AG04449 (cell line): ENCODE data around the gene EXOC6B.

Experiments used
- CTCF ChIA-PET: fragments of 350-600 bp; formaldehyde crosslinking; extraction: SDS; loops from one replicate; lab custom pipeline; 2021; ENCODE audit warnings: antibody characterized with exemption; lab: Yijun Ruan, JAX
- POLR2A ChIA-PET: fragments of 400-600, 350-600 bp; formaldehyde crosslinking; extraction: SDS; loops from one replicate; lab custom pipeline; 2020; ENCODE audit warnings: antibody characterized with exemption, inconsistent platforms; lab: Yijun Ruan, JAX
- DNase-seq: peaks from one replicate; pipeline ENCODE4 v3.0.0-alpha.2; 2010; ENCODE audit warnings: low read depth, low spot score
- H3K4me3 ChIP-seq: 2 replicates; pipeline ENCODE4 v1.5.1; 2011; ENCODE audit warnings: low read depth, mild to moderate bottlenecking, control low read depth, low read length
- CTCF ChIP-seq: IDR thresholded peaks from one replicate; pipeline ENCODE4 v1.5.1; 2011; ENCODE audit warnings: mild to moderate bottlenecking, moderate library complexity, low read length, control low read depth, inconsistent platforms; ENCODE audit not compliant: insufficient read depth; ENCODE audit errors: missing control alignments

The EXOC6B gene

GRCh38 chr2:72738096-72738495, 87.7 kb downstream of the EXOC6B start:
- CTCF ChIA-PET, result interaction anchor here (1.7 kb wide), 1 partner anchor 10 kb away, joined by 3 read pairs; no protein-coding TSS in a partner anchor
- DNase-seq, result no peak
- POLR2A ChIA-PET, result no interaction called here
- no peak overlapping the region for H3K4me3 ChIP-seq
- TF ChIP-seq CTCF, result no peak

GRCh38 chr2:72734432-72734831, 91.4 kb downstream of the EXOC6B start:
- CTCF ChIA-PET, result interaction anchor here (0.8 to 3.9 kb wide), 3 partner anchors 11 to 125 kb away, joined by 3 to 30 read pairs (median 3); no protein-coding TSS in a partner anchor
- DNase-seq, result no peak
- TF ChIP-seq CTCF, result no peak
- POLR2A ChIA-PET, result no interaction called here
- no peak overlapping the region for H3K4me3 ChIP-seq

GRCh38 chr2:72731116-72731515, 94.7 kb downstream of the EXOC6B start:
- no peak overlapping the region for H3K4me3 ChIP-seq
- ChIA-PET POLR2A (no interaction called here), CTCF (interaction anchor here (1.0 to 2.5 kb wide), 2 partner anchors 14 kb away, joined by 3 to 10 read pairs; no protein-coding TSS in a partner anchor)
- no peak for TF ChIP-seq CTCF
- no peak for DNase-seq

- no peak overlapping the region for H3K4me3 ChIP-seq
- POLR2A ChIA-PET, result no interaction called here
- DNase-seq, result no peak
- no peak for TF ChIP-seq CTCF
- CTCF ChIA-PET, result no interaction called here
These were observed 98.5 kb downstream of the EXOC6B start for GRCh38 chr2:72727356-72727755.

GRCh38 chr2:72723769-72724370, 102.0 kb downstream of the EXOC6B start:
- CTCF ChIA-PET, result interaction anchor here (0.8 to 1.3 kb wide), 4 partner anchors 10 to 139 kb away, joined by 3 read pairs; no protein-coding TSS in a partner anchor
- DNase-seq, result no peak
- H3K4me3 ChIP-seq, result no peak overlapping the region
- no peak for TF ChIP-seq CTCF
- POLR2A ChIA-PET, result interaction anchor here (0.6 kb wide), 1 partner anchor 123 kb away, joined by 5 read pairs; no protein-coding TSS in a partner anchor

- TF ChIP-seq CTCF, result no peak
- no peak overlapping the region for H3K4me3 ChIP-seq
- CTCF ChIA-PET, result interaction anchor here (1.0 kb wide), 1 partner anchor 33 kb away, joined by 3 read pairs; no protein-coding TSS in a partner anchor
- POLR2A ChIA-PET, result no interaction called here
- peak; percentile 59 for DNase-seq
These were observed 103.3 kb downstream of the EXOC6B start for GRCh38 chr2:72722492-72723070.
